ENCODE measurements around the gene EIF2S2.

The EIF2S2 gene

DNA sequence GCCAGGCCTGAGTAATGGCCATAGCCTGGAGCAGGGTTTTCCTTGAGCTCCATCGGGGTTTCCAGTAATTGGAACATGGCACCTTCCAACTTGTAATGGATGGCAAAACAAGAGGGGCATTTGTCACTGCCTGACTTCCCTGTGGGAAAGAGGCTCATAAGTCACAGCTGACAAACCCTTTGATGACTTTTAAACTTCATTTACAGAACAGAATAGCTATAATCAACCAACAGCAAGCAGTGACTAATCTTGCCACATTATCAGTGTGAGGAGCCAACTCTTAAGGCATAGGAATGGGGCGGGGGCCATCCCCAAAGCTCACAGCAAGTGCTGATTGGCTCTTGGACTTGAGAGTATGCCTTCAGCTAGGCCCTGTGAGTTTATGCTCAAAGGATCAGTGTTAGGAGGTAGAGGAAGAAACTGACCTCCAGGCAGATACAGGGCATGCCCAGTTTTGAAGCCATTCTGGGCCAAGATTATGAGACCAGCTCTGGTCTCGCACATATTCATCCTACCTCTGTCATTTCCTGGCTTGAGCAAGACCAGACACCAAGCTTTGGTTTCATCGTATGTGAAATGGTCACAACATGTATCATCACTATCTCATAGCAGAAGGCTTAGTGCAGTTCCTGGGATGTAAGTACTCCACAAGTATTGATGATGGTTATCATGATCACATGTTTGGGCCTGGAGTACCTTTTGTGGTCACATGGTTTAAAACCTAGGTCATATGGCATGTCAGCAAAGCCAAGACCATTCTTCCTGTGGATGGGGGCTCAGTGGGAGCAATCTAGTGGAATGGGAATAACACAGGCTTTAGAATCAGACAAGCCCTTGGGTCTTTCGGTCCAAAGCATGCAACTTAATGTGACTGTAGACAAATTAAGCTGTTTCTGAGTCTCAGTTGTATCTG, 49.2 kb downstream of the EIF2S2 start:
- H3K27me3 ChIP-seq (ENCODE audit: insufficient read depth, low read length), result no peaks in the 10 kb centered on the region
- H3K9me3 ChIP-seq (ENCODE audit: low read length), result no peaks in the 10 kb centered on the region
- no peak overlapping the region for H2AFZ ChIP-seq (ENCODE audit: low read depth, low read length)
- no peaks in the 10 kb centered on the region for H3K4me1 ChIP-seq (ENCODE audit: insufficient read depth, low read length)
- H3K36me3 ChIP-seq (ENCODE audit: insufficient read depth, low read length), result peaks cover 11% of the 10 kb centered on the region
- no peak overlapping the region for H3K4me3 ChIP-seq (ENCODE audit: low read length)

DNA sequence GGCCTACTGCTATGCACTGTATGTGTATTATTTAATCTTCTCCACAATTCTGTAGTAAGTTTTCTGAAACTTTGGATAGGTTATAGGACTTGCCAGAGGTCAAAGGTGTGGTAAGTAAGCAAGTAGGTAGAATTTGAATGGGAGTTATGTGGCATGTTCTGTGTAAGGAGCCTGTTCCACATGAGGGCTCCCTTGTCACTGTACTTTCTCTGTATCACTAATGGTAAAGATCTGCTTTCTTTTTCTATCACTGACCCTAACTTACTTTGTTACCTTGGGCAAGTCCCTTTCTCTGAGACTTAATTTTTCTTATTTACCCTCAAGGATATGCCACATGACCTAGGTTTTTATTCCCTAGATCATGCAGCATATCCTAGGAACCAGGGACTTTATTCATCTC, 50.3 kb downstream of the EIF2S2 start:
- no peaks in the 10 kb centered on the region for H3K9me3 ChIP-seq (ENCODE audit: low read length)
- H3K4me1 ChIP-seq (ENCODE audit: insufficient read depth, low read length), result no peaks in the 10 kb centered on the region
- H2AFZ ChIP-seq (ENCODE audit: low read depth, low read length), result no peak overlapping the region
- no peaks in the 10 kb centered on the region for H3K27me3 ChIP-seq (ENCODE audit: insufficient read depth, low read length)
- peaks cover 11% of the 10 kb centered on the region for H3K36me3 ChIP-seq (ENCODE audit: insufficient read depth, low read length)
- no peak overlapping the region for H3K4me3 ChIP-seq (ENCODE audit: low read length)

DNA sequence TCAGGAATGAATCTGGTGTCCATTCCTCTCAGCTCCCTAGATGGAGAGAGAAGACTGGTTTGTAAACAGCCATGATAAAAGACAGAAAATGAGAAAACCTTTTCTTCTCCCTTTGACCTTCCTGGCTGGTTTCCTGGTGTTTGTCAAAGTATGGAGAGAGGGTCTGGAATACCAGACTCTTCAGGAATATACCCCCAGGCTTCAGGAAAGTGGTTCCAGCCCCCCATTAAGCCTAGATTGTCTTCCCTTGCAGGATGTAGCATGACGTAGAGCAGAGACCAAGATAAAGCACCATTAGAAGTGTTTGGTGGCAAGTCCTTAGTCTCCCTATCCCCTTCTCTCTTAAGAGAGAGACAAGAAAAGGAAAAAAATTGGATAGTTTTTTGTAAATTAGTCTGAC, 51.1 kb downstream of the EIF2S2 start:
- Histone ChIP-seq H3K4me3 (ENCODE audit: low read length) (no peak overlapping the region), H3K36me3 (ENCODE audit: insufficient read depth, low read length) (peaks cover 11% of the 10 kb centered on the region), H3K9me3 (ENCODE audit: low read length) (no peaks in the 10 kb centered on the region), H3K27me3 (ENCODE audit: insufficient read depth, low read length) (no peaks in the 10 kb centered on the region), H3K4me1 (ENCODE audit: insufficient read depth, low read length) (no peaks in the 10 kb centered on the region), H2AFZ (ENCODE audit: low read depth, low read length) (no peak overlapping the region)

DNA sequence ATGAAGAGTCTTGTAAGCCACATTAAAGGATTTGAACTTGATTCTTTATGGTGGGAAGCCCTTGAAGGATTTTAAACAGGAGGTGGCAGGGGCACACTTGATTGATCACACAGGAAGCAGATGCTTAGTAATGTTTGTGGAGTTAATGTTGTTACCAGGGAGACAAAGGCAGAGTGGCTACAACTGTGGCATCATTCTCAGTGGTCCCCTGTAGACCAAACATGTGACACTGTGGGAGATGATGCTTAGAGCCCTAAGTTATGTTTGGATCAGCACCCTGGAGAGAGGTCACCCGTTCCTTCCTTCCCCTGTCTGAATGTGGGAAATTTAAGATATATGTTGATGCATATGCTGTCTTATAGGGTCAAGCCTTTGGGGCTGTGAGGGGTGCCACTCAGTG, 53.2 kb downstream of the EIF2S2 start:
- H2AFZ ChIP-seq (ENCODE audit: low read depth, low read length), result no peak overlapping the region
- no peak overlapping the region for H3K4me3 ChIP-seq (ENCODE audit: low read length)
- H3K36me3 ChIP-seq (ENCODE audit: insufficient read depth, low read length), result peaks cover 4% of the 10 kb centered on the region
- H3K27me3 ChIP-seq (ENCODE audit: insufficient read depth, low read length), result no peaks in the 10 kb centered on the region
- peaks cover 8% of the 10 kb centered on the region for H3K4me1 ChIP-seq (ENCODE audit: insufficient read depth, low read length)
- no peaks in the 10 kb centered on the region for H3K9me3 ChIP-seq (ENCODE audit: low read length)

GRCh38 chr20:34055290-34055689, 56.8 kb downstream of the EIF2S2 start:
- H3K27me3 ChIP-seq (ENCODE audit: insufficient read depth, low read length), result no peaks in the 10 kb centered on the region
- no peak overlapping the region for H2AFZ ChIP-seq (ENCODE audit: low read depth, low read length)
- peaks cover 16% of the 10 kb centered on the region for H3K4me1 ChIP-seq (ENCODE audit: insufficient read depth, low read length)
- no peak overlapping the region for H3K4me3 ChIP-seq (ENCODE audit: low read length)
- H3K36me3 ChIP-seq (ENCODE audit: insufficient read depth, low read length), result no peaks in the 10 kb centered on the region
- H3K9me3 ChIP-seq (ENCODE audit: low read length), result no peaks in the 10 kb centered on the region

DNA sequence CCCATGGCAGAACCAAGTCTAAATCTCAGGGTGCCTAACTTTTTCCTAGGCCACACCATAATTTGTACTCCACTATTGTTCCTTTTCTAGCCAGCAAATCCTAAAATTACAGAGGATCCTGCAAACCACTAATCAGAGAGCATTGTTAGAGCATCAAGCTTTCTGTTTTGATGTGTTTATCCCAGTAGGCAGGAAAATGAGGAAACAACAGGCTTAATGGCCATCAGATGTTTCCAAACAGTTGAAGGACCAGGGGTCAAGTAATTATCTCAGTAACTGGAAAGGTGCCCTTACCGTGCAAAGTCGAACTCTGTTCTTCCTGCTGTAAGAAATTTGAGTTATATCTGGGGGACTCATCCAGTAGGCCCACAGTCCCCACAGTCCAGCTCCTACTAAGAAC, 59.6 kb downstream of the EIF2S2 start:
- H3K4me1 ChIP-seq (ENCODE audit: insufficient read depth, low read length), result peaks cover 16% of the 10 kb centered on the region
- H3K36me3 ChIP-seq (ENCODE audit: insufficient read depth, low read length), result no peaks in the 10 kb centered on the region
- H2AFZ ChIP-seq (ENCODE audit: low read depth, low read length), result no peak overlapping the region
- no peaks in the 10 kb centered on the region for H3K9me3 ChIP-seq (ENCODE audit: low read length)
- no peak overlapping the region for H3K4me3 ChIP-seq (ENCODE audit: low read length)
- H3K27me3 ChIP-seq (ENCODE audit: insufficient read depth, low read length), result no peaks in the 10 kb centered on the region

DNA sequence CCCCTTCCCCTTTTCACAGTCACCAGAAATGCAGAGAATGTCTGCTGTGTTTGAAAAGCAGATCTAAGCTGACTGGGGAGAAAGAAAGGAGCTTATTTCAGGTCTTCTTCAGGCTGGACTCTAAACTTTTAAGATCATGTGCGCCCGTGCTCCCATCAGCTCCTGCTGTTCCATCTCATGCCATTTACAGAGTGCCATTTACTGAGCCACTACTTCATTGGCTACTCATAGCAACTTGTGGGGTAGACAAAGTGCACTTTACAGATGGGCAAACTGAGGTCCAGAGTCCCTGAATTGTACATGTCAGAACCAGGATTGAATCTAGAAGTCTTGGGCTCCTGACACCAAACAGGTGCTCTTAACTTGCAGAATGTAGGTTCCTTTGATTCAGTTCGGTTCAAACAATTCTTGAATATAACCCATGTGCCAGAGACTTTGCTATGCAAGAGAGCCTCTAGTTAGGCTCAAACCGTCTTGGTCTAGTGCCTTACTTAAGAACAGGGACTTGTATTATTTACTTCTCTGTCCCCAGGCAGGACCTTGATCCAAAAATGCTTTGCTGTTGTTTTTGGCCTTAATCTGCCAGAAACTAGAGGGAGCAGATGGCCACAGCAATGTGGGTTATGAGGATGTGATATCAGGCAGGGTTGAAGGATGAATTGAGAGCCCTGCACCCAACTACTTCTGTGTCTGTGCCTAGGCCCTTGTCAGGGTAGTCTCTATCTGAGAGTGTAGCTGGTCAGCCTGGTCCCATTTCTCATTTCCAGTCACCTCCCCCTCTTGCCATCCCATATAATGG, 61.9 kb downstream of the EIF2S2 start:
- Histone ChIP-seq H3K36me3 (ENCODE audit: insufficient read depth, low read length) (no peaks in the 10 kb centered on the region), H3K9me3 (ENCODE audit: low read length) (no peaks in the 10 kb centered on the region), H3K4me1 (ENCODE audit: insufficient read depth, low read length) (peaks cover 24% of the 10 kb centered on the region), H3K4me3 (ENCODE audit: low read length) (no peak overlapping the region), H3K27me3 (ENCODE audit: insufficient read depth, low read length) (no peaks in the 10 kb centered on the region), H2AFZ (ENCODE audit: low read depth, low read length) (no peak overlapping the region)

- Histone ChIP-seq H3K27me3 (ENCODE audit: insufficient read depth, low read length) (no peaks in the 10 kb centered on the region), H3K9me3 (ENCODE audit: low read length) (no peaks in the 10 kb centered on the region), H2AFZ (ENCODE audit: low read depth, low read length) (no peak overlapping the region), H3K36me3 (ENCODE audit: insufficient read depth, low read length) (no peaks in the 10 kb centered on the region), H3K4me1 (ENCODE audit: insufficient read depth, low read length) (peaks cover 22% of the 10 kb centered on the region), H3K4me3 (ENCODE audit: low read length) (no peak overlapping the region)
These were observed 62.7 kb downstream of the EIF2S2 start for GRCh38 chr20:34049389-34049788.

DNA sequence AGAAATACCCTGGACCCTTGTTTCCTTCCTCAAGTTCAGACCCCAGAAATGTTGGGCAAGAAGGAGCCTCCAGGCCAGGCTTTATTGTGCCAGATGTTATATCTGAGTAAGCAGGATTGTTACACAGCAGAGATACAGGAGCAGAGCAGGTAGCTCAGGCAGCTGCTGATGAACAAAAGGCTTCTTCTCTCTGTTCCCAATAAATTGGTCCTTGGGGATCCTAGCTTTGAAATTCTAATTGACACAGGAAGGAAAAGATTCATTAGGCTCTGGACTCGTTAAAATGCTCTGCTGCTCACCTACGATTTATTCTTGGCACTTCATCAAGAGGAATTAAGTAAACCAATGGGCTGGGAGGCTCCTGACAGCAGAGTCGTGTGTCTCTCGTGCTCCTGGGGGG, 64.1 kb downstream of the EIF2S2 start:
- Histone ChIP-seq H3K4me3 (ENCODE audit: low read length) (no peak overlapping the region), H2AFZ (ENCODE audit: low read depth, low read length) (no peak overlapping the region), H3K4me1 (ENCODE audit: insufficient read depth, low read length) (peaks cover 8% of the 10 kb centered on the region), H3K27me3 (ENCODE audit: insufficient read depth, low read length) (no peaks in the 10 kb centered on the region), H3K36me3 (ENCODE audit: insufficient read depth, low read length) (no peaks in the 10 kb centered on the region), H3K9me3 (ENCODE audit: low read length) (no peaks in the 10 kb centered on the region)

- H3K9me3 ChIP-seq (ENCODE audit: low read length), result no peaks in the 10 kb centered on the region
- H3K36me3 ChIP-seq (ENCODE audit: insufficient read depth, low read length), result no peaks in the 10 kb centered on the region
- no peak overlapping the region for H2AFZ ChIP-seq (ENCODE audit: low read depth, low read length)
- no peaks in the 10 kb centered on the region for H3K27me3 ChIP-seq (ENCODE audit: insufficient read depth, low read length)
- H3K4me1 ChIP-seq (ENCODE audit: insufficient read depth, low read length), result peaks cover 10% of the 10 kb centered on the region
- H3K4me3 ChIP-seq (ENCODE audit: low read length), result no peak overlapping the region
These were observed 64.9 kb downstream of the EIF2S2 start for GRCh38 chr20:34047010-34047687.

DNA sequence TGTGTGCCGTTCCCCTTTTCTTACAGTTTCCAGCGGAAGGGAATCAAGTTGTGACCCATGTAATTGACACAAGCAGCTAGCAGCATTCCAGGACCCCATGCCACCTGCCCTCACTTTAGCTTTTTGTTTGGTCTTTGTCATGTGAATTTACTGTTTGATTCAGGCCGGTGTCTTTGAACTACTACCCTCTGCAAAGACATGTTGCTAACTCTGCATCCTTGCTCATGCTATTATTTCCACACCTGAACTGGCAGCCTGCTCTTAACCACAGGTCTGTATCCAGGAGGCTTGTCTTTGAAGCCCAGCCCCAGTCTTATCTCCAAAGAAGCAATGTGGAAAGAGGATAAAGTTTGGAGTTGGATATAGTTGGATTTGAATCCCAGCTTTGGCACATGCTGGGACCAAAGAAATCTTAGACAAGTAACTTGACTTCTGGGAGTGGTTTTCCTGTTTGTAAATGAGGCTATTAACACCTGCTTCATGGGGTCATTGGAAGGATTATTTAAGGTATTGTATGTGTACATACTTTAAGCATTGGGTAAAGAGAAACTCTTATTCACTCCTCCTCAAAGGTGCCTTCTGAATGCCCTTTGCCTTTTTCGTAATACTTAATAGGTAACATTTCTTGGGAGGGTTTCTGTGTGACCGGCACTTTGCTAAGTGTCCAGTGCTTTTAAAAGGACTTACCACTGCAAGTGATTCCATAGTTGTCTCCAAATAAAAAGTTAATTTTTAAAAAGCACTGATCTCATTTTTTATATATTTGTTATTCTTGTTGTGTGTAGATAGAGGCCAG, 65.9 kb downstream of the EIF2S2 start:
- Histone ChIP-seq H3K27me3 (ENCODE audit: insufficient read depth, low read length) (no peaks in the 10 kb centered on the region), H3K4me1 (ENCODE audit: insufficient read depth, low read length) (peaks cover 10% of the 10 kb centered on the region), H3K4me3 (ENCODE audit: low read length) (no peak overlapping the region), H2AFZ (ENCODE audit: low read depth, low read length) (no peak overlapping the region), H3K36me3 (ENCODE audit: insufficient read depth, low read length) (no peaks in the 10 kb centered on the region), H3K9me3 (ENCODE audit: low read length) (no peaks in the 10 kb centered on the region)

- Histone ChIP-seq H3K4me3 (ENCODE audit: low read length) (no peak overlapping the region), H3K27me3 (ENCODE audit: insufficient read depth, low read length) (no peaks in the 10 kb centered on the region), H2AFZ (ENCODE audit: low read depth, low read length) (no peak overlapping the region), H3K36me3 (ENCODE audit: insufficient read depth, low read length) (peaks cover 3% of the 10 kb centered on the region), H3K4me1 (ENCODE audit: insufficient read depth, low read length) (peaks cover 10% of the 10 kb centered on the region), H3K9me3 (ENCODE audit: low read length) (no peaks in the 10 kb centered on the region)
These were observed 66.7 kb downstream of the EIF2S2 start for GRCh38 chr20:34045294-34045693.

Data from neuron (in vitro differentiated cells).